Measurements from ENCODE around the gene TRIM41.
A peak's percentile ranks its signal among the peaks of the same experiment; 100 is the strongest.

Gene TRIM41

DNA sequence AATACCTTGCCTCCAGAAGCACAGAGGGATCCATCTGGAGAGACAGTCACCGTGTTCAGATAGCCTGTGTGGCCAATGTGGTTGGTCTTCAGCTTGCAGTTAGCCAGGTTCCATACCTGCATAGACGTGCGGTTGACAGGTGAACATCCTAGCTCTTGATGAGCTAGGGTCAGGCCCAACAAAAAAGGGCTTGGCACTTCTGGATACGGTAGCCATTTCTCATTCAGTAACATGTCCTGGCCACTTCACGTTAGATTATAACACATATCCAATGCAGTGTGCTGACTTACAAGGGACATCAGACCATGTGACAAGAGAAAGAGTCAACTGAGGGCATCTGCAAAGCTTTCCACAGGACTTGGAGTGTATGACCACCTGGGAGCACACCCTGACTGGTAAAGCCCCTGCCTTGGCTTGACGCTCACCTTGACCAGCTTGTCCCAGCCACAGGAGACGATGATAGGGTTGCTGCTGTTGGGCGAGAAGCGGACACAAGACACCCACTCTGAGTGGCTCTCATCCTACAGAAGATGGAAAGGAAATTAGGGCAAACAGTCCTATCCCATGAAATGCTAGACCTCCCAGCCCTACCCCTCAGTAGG is 16.1 kb downstream of the TRIM41 start:
- in situ Hi-C loops (cut with HindIII; ENCODE audit: low pct_ligation_motif_present, low pct_unique_long_range_greater_than_20kb, low sequenced_read_pairs) = no loop called here
- DNase-seq = no peak

DNA sequence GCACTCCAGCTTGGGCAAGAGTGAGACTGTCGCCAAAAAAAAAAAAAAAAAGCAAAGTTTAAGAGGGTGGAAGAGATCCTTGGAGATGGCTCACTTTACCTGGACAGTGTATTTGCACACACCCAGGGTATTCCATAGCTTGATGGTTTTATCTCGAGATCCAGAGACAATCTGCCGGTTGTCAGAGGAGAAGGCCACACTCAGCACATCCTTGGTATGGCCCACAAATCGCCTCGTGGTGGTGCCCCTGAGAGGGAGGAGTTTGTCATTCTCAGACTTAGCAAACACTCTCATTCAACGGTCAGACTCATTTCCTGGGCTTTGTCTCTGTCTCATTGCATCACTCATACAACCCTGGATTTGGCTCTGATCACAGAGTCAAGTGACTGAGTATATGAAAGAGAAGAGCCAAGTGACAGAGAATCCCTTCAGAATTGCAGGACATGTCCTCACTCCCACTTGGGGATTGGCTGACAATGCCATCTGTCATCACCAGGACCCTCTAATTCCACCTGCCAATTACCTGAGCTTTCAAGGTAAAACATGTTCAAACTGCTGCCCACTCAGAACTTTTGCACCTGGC is 18.4 kb downstream of the TRIM41 start:
- DNase-seq = peak; percentile 40
- in situ Hi-C loops (cut with HindIII; ENCODE audit: low pct_ligation_motif_present, low pct_unique_long_range_greater_than_20kb, low sequenced_read_pairs) = no loop called here

DNA sequence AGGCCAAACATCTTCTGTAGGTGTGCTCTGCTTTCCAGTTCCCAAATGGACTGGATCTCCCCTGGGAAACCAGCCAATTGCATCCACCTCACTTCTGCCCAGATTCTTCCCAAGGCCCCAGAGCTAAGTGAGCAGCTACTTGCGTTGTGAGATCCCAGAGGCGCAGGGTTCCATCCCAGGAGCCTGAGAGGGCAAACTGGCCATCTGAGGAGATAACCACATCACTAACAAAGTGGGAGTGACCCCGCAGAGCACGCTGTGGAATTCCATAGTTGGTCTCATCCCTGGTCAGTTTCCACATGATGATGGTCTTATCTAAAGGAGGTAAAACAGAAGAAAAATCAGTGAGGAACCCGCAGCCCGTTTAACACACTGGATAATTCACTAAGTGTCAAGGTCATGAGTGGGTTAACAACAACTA is 19.0 kb downstream of the TRIM41 start:
- in situ Hi-C loops (cut with HindIII; ENCODE audit: low pct_ligation_motif_present, low pct_unique_long_range_greater_than_20kb, low sequenced_read_pairs) = no loop called here
- no peak for DNase-seq

DNA sequence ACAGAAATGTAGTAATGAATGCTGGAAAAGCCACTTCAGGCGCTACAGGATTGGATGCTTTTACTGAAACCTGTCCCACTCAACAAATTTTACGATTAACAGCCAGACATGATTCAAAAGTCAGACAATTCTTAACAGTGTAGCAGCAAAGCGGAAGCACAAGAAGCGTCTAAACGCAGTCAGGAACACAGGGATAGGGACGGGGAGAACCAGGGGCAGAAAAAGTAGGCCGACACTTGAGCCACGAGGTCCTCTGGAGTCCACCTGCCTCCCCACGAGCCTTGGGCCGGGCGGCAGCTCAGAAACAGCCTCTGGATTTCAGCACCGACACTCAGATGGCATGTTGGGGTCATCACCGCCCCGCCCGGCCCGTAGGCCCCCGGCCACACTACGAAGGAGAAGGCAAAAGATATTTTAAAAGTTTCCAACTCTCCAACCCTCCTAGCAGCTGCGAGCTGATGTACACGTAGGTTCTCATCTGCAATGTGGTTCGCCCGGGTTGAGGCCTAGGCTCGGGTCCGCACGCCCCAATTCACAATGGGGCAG is 20.0 kb downstream of the TRIM41 start:
- DNase-seq = peak; percentile 9
- in situ Hi-C loops (cut with HindIII; ENCODE audit: low pct_ligation_motif_present, low pct_unique_long_range_greater_than_20kb, low sequenced_read_pairs) = no loop called here

DNA sequence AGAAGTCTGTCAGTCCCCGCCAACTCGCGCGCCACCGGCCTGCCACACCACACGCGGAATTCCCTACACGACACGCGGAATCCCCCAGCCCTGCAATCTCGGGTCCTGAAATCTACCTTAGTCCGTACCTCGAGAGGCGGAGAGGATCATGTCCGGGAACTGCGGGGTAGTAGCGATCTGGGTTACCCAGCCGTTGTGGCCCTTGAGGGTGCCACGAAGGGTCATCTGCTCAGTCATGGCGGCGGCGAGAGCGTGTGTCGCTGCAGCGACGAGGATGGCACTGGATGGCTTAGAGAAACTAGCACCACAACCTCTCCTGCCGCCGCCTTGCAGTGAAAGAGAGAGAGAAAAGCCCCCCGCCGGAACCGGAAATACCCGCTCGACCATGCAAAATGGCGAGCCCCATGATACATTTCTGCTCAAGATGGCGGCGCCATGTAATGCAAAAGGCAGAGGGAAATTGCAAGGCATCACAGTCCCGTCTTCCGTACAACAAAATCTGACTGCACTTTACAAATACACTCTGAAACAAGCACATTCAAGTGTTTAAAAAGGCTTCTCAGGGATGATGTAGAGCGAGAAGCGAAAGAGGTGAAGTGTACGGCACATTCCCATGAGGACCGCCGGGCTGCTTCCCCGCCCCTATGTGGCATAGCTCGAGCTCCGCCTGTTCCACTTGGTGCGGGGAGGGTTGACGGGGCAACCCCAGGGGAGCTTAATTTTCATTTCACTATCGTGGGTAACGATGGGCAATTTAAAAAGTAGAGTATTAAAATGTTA is 20.7 kb downstream of the TRIM41 start, which contains the start of gene RACK1:
TSS of gene RACK1 (minus strand) at position 343 of the 780 bp plus-strand sequence. CDS start at position 237, 106 bp downstream.
- DNase-seq = peak; percentile 76
- in situ Hi-C loops (cut with HindIII; ENCODE audit: low pct_ligation_motif_present, low pct_unique_long_range_greater_than_20kb, low sequenced_read_pairs) = no loop called here

DNA sequence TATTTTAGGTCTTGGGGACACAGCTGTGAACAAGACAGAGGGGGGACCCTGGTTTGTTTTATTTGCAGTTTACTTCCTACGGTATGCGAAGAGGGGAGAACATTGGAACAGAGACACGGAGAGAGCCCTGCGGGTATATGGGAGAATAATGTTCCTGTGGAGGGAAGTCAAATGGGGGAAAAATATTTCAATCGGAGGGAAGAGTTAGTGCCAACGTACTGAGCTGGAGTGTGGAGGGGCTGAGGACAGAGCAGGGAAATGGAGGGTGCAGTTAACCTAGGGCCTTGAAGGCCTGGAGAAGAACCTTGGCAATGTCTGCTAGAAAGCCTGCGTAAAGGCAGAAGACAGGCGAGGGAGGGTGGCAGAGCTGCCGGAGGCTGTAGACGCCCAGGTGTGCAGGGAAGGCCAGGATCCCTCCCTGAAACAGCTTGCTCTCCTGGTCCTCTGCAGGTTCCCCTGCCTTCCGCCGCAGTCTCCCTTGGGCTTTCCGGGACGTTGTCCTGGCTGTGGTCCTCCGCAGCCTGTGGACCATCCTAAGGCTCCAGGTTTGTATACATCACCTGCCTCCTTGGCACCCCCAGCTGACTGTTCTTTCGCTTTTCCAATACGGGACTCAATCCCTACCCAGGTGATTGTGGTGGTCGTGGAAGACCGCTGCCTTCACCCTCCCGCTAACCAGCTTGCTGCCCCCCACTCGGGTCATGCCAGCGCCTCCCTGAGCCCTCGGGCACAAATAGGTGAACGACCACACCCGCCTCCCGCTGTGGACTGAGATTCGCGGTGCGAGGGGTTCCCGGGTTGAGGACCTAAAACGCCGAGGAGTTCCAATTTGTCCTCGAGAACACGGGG is 22.6 kb downstream of the TRIM41 start:
- in situ Hi-C loops (cut with HindIII; ENCODE audit: low pct_ligation_motif_present, low pct_unique_long_range_greater_than_20kb, low sequenced_read_pairs) = no loop called here
- no peak for DNase-seq

DNA sequence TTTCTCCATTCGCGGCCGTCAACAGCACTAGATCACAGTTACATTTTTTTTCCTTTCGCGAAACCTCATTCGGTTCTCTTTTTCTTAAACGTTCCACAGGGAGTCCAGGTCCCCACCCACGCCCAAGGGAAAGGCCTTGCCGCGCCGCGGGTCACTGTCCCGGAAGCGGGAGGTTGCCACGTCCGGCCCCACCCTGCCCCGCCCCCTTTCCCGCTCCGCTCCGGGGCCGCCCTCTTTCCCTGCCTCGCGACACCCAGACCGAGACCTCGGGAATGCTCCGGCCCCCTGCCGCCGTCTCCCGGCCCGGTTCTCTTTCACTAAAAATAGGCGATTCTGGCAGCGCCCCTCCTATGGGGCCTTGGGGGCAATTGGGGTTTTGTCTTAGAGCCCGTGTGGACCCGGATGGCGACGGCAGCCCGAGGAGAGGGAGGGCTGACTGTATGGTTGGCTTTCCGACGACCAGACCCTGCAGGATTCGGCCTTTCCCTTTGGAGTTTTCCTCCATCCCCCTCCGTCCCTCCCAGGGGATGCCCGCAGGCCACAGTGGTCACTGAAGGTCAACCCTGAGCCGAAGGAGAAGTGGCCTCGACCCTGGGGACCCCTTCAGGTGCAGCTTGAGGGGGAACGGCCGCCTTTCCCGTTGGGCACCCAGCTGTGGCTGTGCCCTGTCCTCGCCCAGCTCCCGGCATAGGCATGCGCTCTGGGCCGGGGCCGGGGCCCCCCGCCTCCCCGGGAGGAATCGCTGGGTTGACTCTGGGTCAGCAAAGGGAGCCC is 23.4 kb downstream of the TRIM41 start:
- in situ Hi-C loops (cut with HindIII; ENCODE audit: low pct_ligation_motif_present, low pct_unique_long_range_greater_than_20kb, low sequenced_read_pairs) = no loop called here
- peak; percentile 81 for DNase-seq

DNA sequence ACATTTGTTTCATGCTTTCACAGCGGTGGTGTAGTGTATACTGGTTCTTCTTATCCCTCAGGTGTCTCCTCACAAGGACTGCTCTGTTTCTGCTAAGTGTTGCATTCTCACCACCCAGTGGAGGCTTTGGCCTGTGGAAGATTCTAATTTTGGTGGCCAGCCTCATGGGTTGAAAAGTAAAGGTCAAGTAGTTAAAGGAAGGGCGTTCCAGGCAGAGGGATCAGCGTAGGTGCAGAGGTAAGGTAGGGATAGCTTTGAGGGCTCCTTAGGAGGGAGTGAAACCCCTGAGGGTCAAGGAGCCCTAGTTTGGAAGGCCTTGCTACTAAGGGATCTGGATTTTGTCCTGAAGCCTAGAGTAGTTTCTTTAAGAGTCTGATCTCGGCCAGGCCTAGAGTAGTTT is 25.2 kb downstream of the TRIM41 start:
- DNase-seq = no peak
- in situ Hi-C loops (cut with HindIII; ENCODE audit: low pct_ligation_motif_present, low pct_unique_long_range_greater_than_20kb, low sequenced_read_pairs) = no loop called here

DNA sequence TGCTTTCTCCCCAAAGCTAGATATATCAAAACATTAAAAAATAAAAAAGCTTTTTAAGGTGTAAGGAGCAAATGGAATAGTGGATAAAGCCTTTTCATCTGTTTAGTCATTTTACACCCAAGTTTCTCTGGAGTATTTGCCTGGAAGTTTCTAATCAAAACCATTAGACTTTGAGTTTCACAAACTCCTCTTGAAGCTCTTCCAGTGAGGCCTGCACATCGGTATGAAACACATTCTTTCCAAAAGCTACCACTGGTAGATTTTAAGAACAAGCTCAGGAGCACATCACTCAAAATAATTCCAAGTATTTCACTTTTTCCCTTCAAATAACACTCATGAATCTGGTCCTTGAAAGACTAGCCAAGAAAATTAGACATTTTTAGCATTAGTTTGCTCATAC is 32.2 kb downstream of the TRIM41 start:
- in situ Hi-C loops (cut with HindIII; ENCODE audit: low pct_ligation_motif_present, low pct_unique_long_range_greater_than_20kb, low sequenced_read_pairs) = no loop called here

DNA sequence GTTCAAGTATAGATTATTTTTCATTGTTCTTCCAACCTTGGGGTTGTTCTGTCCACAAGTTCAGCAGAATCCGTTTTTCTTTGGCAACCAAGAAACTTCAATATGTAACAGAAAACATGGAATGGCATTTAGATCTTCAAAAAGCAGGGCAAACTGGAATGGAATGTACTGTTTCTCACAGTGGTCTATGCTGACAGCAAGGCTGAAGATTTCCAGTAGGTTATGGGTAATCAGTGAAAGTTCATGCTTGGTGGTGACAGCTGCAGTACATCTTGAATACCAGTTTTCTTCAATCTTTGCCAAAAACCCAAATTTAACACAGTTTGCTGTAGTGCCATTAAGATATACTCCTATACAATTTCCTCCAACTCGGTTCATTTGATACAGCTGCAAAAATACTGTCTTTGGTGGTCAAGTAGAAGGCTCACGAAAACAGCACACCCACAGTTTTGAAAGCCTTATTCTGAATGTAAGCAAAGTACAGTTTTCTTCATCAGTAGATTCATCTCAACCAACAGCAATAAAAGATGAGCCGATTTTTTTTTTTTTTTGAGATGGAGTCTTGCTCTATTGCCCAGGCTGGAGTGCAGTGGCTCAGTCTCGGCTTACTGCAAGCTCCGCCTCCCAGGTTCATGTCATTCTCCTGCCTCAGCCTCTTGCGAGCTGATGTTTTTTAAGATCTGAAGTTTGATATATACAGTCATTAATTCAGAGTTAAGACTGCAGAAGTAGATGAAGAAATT is 32.9 kb downstream of the TRIM41 start:
- no peak for DNase-seq
- in situ Hi-C loops (cut with HindIII; ENCODE audit: low pct_ligation_motif_present, low pct_unique_long_range_greater_than_20kb, low sequenced_read_pairs) = no loop called here

More for the DNA sequence above, 32.2 kb downstream of the TRIM41 start:
- no peak for DNase-seq

DNA sequence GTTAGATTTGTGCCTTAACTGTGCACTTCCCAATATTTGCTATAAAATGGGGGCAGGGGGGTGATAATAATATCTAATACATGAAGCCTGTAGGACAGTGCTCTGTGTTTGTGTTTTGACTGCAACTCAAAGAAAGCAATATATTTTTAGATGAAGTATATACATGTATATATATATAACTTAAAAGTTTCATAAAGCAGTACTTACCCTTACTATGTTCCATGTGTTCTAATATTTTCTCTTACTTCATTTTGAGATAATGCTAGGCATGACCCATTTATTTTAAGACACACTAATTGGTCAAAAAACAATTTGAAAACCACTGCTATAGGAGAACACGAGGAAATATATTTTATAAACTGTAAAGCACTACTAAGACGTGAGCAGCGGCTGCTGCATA is 35.5 kb downstream of the TRIM41 start:
- in situ Hi-C loops (cut with HindIII; ENCODE audit: low pct_ligation_motif_present, low pct_unique_long_range_greater_than_20kb, low sequenced_read_pairs) = no loop called here
- no peak for DNase-seq

DNA sequence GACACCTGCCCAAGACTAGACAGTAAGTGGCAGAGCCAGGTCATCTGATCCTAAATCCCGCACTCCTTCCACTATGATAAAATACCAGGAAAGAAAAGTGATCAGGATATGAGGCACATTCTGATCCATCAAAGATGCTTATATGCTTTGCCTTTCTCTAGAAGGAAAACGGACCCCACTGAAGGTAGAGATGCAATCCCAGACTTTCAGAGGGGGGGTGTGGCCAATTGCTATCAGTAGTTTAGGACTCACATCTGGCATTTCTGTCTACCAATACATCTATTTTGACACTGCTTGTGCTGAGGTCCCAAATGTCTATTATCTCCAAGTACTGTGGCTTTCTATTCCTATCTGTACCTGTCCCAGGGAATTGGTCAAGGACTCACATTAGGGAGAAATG is 36.2 kb downstream of the TRIM41 start:
- no peak for DNase-seq
- in situ Hi-C loops (cut with HindIII; ENCODE audit: low pct_ligation_motif_present, low pct_unique_long_range_greater_than_20kb, low sequenced_read_pairs) = no loop called here

DNA sequence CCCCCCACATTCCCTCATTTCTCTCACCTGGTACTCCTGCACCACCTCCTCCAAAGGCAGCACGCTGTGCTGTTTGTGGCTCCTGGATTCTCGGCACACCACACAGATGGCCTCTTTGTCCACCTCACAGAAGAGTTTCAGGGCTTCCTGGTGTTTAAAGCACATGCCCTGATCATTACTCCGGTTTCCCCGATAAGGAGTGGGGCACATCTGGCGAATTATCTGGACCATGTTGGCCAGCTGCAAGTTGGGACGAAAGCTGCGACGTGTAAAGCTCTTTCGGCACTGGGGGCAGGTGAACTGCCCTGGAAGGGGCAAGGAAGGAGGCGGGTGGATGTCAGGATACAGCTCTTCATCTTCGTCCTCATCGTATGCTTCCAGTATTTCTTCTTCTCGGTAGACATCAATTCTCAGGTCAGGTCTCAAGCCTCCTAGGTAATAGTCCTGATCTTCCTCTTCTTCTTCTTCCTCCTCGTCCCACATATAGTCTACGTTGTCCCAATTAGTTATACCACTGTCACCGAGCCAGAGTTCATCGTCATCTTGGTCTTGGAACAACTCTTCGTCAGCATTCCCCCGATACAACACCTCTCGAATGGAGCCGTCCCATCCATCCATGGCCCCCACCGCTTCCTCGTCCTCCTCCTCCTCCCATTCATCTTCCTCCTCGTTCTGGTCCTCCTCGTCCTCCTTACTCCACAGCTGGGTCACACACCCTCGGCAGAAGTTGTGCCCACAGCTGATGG is 37.1 kb downstream of the TRIM41 start:
- DNase-seq = no peak
- in situ Hi-C loops (cut with HindIII; ENCODE audit: low pct_ligation_motif_present, low pct_unique_long_range_greater_than_20kb, low sequenced_read_pairs) = no loop called here

DNA sequence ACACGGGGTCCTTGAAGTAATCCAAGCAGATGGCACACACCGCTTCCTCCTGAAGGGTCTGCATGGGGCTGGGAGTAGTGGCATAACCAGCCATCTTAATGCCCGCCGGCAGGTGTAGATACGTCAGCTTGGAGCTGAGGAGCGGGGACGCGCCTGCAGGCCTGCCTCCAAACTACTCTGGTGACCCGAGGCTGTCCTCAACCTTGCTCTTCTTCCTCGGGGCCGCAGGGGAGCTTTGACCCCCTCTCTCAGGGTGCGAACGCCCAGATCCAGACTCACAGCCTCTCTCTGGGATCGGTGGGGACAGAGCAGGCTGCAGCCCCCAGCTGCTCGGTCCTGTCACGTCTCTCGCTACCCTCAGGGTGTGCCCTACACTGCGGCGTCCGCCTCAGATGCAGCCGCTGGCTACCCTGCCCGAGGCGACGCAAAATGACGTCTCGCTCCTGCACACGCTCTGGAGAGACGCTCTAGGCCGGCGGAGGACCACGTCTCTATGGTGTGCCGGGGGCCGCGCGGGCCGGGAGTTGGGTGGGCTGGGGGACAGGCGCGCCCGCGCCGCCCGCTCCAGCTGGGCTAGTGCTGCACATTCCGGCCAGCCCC is 37.7 kb downstream of the TRIM41 start, which contains the start of gene TRIM52:
TSS of gene TRIM52 (minus strand) at position 424 of the 600 bp plus-strand sequence. CDS start at position 94, 330 bp downstream.
- in situ Hi-C loops (cut with HindIII; ENCODE audit: low pct_ligation_motif_present, low pct_unique_long_range_greater_than_20kb, low sequenced_read_pairs) = no loop called here
- DNase-seq = peak; percentile 84

DNA sequence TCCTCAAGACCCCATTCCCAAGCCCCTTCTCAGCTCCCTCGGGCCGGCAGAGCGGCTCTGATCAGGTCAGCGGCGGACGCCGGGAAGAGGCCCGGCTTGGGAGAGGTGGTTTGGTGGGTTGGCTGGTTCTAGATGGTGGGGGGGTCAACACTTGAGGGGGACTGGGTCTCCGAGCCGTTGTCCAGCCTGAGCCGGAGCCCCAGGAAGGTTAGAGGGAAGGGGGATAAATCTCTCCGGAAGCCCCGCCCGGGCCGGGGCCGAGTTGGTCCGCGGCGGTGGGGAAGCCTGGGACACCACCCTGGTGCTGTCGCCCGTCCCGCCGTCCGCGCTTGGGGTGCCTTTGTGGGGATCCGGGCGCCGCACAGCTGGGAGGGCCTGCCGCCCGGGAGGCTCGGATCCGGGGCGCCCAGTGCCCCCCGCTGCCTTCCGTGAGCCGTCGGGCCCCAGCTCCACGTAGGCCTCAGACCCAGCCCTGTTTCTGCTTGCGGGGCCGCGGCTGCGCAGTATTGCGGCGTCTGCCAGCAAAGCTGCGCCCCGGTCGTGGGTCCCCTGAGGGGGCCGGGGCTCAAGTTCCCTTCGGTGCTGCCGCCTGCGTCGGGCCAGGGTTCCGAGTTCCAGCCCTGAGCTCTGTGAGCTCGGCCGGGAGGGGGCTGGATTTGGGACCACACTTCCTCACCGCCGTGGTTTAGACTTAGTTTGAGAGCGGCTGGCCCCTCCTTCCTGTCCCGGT is 38.4 kb downstream of the TRIM41 start:
- in situ Hi-C loops (cut with HindIII; ENCODE audit: low pct_ligation_motif_present, low pct_unique_long_range_greater_than_20kb, low sequenced_read_pairs) = no loop called here
- peak; percentile 58 for DNase-seq

DNA sequence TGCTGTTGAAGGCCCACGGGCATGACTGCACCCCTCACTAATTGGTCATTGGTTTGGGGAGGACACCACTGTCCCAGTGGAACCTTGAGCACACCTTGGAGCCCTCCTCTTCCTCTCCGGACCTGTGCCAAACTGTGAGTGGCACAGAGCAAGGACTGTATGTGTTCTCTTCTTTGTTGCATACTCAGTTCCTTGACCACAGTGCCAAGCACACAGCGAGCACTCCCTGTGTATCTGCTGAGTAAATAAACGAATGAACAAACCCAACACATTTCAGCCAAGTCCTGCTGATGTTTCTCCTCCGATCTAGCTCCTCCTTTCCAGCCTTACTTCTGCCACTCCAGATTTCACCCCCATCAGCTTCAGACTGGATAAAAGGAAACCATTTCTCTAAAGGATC is 40.6 kb downstream of the TRIM41 start:
- in situ Hi-C loops (cut with HindIII; ENCODE audit: low pct_ligation_motif_present, low pct_unique_long_range_greater_than_20kb, low sequenced_read_pairs) = no loop called here
- DNase-seq = no peak
